ENCODE measurements around the gene CPED1.

Gene CPED1

DNA sequence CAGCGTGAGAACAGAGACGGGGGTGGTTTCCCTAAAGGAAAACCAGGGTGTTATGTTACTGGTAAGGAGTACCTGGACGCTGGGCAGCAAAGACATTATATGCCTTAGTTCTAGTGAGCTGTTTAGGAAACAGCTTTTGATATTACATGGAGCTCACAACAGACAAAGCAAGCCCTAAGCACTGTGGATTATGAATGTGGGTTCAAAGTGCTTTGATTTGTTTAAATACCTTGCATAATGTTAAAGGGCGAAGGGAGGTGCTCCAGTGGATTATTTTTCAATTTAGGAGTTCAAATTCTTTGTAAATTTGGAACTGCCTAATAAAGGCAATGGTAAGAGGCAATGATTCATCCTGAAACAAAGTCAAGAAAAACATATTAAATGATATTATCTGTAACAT lies 354.1 kb downstream of the CPED1 start:
- no peak for DNase-seq

DNA sequence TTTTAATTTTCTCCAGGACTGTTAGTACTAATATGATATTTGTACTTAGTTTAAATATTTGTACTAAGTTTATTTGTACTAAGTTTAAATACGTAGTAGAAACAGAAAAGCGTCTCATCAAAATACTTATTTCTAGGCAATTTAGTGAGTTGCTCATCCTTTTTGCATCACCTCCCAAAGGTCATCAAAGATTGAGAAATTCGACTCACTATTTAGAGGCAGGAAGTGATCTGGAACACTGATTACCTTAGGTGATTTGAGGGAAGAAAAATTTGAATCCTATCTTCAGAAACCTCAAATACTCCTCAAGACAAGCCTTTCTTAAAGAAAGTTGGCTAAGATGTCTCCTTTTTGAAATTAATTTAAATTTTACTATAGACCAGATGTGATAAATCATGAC lies 354.8 kb downstream of the CPED1 start:
- no peak for DNase-seq

DNA sequence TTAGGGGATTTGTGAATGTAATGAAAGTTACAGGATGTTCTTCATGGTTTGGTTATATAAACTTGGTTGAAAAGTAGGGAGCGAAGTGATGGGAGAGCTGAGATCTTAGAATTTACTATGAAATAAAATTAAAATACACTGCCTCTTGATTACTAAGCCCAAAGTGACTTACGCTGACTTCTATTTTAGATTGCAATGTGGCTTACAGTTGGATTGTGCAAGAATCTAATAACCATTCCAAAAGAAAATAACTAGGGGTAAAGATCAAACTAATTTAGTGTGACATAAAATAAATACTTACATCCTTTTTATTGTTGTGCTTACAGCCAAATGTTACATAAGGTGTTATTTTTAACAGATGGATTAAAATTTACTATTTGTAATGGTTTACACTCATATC lies 355.6 kb downstream of the CPED1 start:
- DNase-seq = no peak

DNA sequence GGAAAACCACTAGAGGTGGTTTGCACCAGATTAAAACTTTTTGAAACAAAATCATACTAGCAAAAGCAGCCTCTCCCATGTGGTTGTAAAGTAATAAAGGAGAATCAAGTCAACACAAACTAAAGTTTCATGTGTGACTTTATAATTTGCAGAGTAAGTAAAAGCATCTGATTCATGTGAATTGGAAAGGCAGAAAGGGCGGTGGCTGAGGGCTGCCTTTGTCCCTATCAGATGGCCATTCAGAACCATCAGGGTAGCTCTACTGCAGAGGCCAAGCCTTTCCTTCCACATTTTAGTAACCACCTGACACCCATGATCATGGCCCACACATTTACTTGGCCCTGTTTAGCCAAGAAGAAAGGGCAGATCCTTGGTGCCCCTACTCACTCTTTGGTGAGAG lies 356.0 kb downstream of the CPED1 start:
- no peak for DNase-seq

All from hypothalamus (tissue), 51 donors.